Caki2 (cell line): ENCODE results near the gene MAP7D1. TPM values are rescaled to one million over a fixed set of nuclear protein-coding genes. Genes with fewer than 3 reads are reported as not detected.
A peak's percentile ranks its signal among the peaks of the same experiment; 100 is the strongest.

Experiments used
- DNase-seq: peaks from one replicate; pipeline ENCODE4 v3.0.0-alpha.2; 2015; ENCODE audit warnings: low read depth
- in situ Hi-C: cut with HindIII; loops from 2 replicates; pipeline ENCODE4 v1.10.0; 2016; ENCODE audit warnings: low sequenced_read_pairs, low pct_unique_long_range_greater_than_20kb, mixed read lengths
- total RNA-seq: library from RNA; depleted of rRNA; stranded (reverse); fragments of >200 nt; shearing (Covaris generic); gene quantifications from 2 replicates; pipeline ENCODE4 v1.2.3, GENCODE V29; 2014; ENCODE audit warnings: low replicate concordance; rRNA removed

The MAP7D1 gene
- total RNA-seq = 62.3 and 73.0 TPM in 2 replicates

DNA sequence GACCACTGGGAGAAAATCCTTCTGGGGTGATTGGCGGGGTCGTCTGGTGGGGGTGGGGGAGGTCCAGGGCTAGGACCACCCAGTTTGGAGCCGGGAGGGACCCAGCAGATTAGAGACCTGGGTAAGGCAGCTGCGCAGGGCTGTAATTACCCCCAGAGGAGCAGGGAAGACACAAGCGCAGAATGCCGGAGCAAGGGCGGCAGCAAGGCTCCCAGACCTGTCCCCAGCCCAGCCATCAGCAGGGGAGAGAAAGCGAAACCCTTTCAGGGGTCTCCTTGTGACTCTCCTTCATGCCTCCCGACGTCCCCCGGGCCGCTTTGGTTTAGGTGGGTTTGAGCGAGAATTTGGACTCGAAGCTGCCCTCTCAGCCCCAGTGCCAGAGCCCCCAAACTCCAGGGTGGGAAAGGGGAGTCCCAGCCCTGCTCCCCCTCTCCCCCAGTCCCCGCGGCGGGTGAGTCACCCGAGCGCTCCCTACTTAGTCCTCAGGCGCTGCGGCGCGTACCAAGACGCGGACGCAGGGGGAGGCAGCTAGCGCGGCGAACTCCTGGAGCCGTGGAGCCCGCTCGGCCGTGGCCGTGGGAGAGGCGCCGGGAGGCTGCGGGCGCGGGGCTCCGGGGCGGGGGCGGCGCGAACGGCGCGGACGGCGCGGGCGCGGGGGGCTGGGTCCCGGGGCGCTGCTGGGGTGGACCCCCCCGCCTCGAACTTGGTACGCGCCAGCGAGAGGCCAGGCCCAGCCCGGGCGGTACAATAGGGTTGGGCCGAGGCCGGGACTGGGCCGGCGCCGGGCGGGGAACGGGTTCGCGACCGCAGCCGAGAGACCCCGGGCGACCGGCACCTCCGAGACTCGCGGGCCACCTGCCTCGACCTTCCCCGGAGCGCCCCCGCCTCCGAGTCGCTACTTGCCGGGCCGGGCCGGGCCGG, at the start of gene MAP7D1:
Gene MAP7D1 (plus strand): TSS at position 753 of the 921 bp plus-strand sequence. CDS start 258 bp downstream, outside the sequence.
- in situ Hi-C loops = no loop called here
- peak; percentile 66 for DNase-seq

DNA sequence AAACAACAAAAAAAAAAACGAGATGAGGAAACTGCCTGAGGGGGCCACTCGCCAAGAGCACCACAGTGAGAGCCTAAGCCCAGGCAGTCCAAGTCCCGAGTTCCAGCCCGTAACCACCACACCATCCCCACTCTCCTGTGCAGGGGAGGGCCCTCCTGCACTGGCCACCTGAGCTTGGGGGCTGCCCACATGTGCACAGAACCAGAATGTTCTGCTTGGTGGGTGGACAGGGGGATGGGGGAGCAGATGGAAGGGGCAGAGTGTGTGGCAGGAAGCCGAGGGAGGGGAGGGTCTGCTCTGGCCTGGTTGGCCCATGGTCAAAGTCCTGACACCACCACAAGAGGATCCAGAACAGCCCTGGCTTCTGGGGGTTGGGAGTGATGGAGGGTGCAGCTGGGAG, 49.7 kb upstream of the MAP7D1 start:
- DNase-seq = no peak

DNA sequence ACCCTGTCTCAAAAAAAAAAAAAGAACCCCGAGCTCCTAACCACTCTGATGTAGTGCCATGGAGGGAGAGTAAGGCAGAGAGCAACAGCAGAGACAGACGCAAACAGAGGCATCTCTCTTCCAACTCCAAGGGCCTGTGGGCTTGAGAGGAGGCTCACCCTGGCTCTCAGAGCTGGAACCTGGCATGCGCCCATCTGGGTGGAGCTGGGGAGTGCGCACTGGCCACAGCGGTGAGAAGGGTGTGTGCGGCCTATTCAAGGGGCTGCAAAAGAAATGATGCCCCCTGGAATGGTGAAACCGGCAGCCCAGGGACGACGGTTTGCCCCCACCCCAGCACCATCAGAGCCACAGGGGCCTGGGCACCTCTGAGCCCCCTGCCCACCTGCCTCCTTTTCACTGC, 48.6 kb upstream of the MAP7D1 start:
- in situ Hi-C loops = no loop called here

More for the DNA sequence above, 49.7 kb upstream of the MAP7D1 start:
- in situ Hi-C loops = no loop called here

DNA sequence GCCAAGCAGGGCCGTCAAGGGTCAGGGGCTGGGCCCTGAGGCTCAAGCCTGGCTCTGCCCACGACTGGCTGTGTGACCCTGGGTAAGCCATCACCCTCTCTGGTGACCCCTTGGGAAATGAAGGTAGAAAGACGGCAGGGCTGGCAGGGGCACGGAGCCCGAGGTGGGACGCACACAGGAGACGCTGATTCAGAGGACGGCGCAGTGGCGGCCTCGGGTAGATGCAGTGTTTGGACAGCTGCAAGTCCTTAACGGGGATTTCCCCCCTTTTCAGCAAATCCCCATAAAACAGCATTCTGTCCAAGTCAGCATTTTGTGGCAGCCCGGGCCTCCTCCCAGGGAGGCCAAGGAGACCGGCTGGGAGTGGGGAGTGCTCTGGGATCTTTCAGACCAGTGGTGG, 47.6 kb upstream of the MAP7D1 start:
- no peak for DNase-seq
- in situ Hi-C loops = no loop called here

More for the DNA sequence above, 48.6 kb upstream of the MAP7D1 start:
- no peak for DNase-seq

DNA sequence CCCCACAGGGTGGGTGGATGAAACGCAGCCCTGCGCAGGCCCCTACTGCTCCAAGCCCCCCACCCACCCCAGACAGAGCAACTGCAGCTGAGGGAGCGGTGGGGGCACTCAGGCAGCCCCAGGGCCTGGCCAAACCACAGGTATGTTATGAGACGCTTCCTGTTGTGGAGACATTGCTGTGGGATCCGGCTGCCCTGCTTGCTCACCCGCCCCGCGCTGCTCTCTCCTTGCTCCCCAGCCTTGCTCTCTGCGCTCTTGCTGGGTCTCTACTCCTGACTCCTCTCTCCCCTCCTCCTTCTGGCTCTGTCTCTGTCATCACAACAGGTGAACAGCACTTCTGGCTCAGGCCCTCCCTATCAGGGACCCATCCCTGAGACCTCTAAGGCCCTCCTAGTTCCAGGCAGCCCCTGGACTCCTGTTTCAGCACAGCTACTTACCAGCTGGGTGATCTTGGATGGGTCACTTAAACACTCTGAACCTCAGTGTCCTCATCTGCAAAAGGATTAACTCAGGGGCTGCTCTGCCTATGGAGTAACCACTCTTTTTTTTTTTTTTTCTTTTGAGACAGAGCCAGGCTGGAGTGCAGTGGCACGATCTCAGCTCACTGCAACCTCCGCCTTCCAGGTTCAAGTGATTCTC, 46.8 kb upstream of the MAP7D1 start:
- in situ Hi-C loops = no loop called here
- DNase-seq = no peak

DNA sequence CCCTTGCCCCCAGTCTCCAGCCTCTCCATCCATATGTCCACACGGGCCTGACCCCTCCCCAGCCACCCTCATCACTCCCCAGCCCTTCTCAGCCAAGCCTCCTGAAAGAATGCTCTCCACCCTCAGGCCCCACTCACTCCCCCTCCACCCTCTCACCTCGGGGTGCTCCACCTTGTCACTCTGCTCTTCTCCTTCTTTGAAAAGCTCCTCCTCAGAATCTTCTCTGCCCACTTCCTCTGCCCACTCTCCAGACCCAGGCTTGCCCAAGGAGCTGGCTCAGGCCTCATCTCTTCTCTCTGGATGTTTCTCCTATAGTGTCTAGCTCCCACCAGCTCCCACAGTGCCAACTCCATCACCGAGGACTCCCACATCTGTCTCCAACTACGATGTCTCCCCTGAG, 44.8 kb upstream of the MAP7D1 start:
- in situ Hi-C loops = no loop called here
- DNase-seq = no peak

DNA sequence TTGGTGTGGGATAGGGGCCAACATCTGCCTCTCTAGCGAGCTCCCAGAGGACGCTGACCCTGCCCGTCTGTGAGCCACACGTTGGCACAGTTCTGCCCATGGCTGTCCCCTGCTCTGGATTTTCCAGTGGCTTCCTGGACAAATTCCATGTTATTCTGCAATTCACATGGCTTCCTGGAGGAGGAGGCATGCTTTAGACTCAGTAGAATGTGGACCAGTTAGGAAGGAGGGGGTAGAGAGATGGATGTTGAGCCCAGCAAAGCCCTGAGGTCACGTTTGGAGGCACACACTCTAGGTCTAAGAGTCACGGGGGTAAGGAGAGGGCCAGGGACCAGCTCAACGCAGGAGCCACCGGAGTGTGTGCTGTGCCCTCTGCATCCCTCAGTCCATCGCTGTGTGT, 43.1 kb upstream of the MAP7D1 start:
- DNase-seq = no peak
- in situ Hi-C loops = no loop called here

DNA sequence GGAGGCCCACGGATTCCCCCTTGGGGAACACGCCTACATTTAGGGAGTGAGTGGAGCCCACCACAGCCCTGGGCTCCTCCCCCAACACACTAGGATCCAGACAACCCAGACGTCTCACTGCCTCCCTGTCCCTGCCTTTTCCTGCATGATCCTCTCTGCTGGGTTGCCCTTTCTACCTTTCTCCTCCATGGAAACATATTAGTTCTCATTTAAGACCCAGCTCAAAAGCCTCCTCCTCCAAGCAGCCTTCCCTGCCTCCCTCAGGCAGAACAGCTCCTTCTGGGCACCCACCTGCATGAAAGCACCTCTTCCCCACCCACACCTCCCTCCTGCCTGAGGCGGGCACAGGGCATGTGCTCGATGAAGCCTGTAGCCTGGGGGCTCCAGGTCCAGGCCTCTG, 41.6 kb upstream of the MAP7D1 start:
- DNase-seq = no peak
- in situ Hi-C loops = no loop called here

DNA sequence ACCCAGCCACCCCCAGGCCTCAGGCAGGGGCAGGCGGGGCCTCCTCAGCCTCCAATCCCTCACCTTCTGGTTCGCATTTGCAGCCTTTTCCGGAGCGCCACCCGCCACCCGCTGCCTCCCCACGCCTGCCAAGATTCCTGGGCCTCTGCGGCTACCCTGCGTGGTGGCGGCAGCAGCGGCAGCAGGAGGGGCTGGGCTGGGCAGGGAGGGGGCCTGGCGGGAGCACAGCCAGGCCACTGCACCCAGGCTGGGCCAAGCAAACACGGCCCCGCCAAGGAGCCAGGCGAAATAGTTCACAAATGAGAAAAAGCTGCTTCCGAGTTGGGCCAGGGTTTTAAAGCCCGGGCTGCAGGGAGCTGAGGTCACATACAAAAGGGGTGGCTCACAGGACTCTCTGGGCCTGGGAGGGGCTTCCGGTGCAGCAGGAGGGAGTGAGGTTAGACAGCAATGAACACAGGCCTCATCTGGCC, 40.7 kb upstream of the MAP7D1 start:
- DNase-seq = no peak
- in situ Hi-C loops = no loop called here

DNA sequence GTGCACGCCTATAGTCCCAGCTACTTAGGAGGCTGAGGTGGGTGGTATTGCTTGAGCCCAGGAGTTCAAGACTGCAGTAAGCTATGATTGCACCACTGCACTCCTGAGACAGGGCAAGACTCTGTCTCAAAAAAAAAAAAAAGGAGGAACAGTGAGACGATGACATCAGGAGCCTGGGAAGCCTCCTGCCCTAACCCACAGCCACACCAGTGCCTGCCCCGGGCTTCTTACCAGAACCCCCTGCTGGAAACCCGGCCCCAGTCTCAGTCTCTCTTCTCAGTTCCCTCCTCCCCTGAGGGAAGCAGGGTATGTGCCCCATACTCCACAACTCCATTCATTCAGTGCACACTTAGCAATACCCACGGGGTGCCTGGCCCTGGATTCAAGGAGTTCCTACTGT, 40.0 kb upstream of the MAP7D1 start:
- in situ Hi-C loops = no loop called here
- DNase-seq = no peak

DNA sequence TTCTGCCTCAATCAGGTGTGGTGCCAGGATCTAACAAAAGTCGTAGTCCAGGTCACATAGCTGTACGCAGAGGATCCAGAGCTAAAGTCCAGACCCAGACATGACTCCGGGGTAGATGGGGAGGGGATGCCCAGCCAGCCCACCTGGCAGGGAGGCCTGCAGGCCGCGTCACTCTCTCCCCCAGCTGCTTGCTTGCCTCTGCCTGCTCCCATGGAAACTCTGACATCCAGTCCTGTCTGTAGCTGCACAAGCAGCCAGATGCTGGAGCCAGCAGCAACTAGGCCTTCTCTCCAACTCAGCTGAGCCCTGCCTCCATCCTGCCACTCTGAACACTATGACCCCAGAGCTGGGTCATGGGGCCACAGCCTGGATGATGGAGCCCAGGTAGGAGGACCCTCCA, 39.1 kb upstream of the MAP7D1 start:
- in situ Hi-C loops = no loop called here
- no peak for DNase-seq

DNA sequence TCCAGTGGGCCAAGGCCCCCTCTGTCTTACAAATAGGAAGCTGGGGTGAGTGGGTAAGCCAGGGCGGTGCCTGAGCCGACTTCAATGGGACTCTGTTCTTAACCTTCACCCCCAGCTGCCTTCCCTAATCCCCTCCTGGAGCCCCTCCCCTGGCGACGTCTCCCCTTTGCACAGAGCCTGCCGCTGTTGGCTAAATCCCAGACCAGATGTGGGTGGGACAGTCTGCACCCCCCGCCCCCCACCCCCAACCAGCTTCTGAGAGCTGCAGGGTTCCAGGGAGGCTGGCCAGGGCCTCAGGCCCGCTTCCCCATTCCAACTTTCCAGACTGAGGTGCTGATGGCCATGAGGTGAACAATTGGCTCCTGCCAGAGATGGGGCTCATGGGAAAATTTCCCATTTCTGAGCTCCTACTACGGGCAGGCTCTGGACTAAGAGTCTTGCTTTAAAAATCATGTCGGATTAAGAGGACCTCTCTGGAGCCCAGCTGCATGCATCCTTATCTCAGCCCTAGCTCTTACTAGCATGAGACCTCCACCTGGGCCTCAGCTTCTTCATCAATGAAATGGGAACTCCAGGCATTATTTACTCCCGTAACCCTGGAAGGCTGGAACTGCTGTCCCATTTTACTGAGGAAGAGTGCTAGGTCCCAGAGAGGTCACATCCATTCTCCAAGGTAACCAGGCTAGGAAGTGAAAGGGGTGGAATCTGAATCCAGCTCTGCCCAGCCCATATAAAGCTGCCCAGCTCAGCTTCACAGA, 37.3 kb upstream of the MAP7D1 start:
- no peak for DNase-seq
- in situ Hi-C loops = no loop called here

DNA sequence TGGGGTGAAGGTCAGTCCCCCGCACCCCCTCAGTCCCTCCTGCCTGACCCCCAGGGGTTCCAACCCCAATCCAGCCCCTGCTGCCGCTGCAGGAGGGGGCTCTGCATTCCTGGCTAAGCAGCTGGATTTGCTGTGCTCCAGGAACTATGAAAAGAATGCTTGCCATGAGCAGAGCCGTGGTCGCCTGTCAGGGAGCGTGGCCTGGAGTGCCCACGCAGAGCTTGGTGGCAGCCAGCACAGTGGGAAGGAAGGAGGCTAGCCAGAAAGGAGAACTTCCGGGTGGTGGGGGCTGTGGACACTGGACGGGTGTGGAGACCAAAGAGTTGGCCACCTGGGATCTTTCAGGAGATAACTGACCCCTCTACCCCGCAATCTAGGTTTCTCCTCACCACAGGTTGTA, 36.5 kb upstream of the MAP7D1 start:
- no peak for DNase-seq
- in situ Hi-C loops = no loop called here

DNA sequence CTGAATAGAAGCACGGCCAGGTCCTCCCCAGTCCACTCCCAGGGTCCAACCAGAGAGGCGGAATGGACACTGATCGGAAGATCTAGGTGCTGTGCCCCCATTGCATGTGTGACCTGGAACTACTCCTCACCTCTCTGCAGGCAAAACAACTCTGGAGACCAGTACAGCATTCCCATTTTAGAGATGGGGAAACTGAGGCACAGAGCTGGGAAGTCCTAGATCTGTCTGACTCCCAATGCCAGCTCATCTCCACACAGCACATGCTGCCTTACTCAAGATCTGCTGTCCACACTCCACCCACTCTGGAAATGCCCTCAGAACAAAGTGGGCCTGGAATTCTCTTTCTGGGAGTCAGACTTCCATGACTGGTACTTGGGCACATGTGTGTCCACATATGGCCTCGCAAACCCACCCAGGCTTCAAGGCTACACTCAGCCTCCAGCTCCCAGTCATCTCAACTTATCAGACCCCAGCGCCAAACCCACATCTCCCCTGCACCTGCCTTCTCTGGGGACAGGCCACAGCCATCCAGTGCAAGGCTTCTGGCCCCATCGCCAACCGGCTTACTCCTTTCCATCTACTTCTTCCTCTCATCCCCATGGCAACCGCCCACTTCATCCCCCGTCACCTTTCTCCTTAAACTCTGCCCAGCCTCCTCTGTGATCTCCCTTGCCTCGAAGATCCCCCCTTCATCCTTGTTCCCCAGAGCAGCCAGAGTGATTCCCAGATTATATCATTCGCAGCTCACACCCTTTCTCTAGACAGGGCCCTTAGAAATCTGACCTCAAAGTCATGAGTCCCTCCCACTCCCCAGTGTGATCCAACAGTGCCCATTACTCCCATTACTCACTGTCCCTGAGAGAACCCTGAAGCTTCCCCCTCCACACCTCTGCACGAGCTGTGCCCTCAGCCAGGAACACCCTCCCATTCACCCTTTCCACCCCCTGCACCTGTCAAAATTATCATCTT, 33.6 kb upstream of the MAP7D1 start:
- in situ Hi-C loops = no loop called here

DNA sequence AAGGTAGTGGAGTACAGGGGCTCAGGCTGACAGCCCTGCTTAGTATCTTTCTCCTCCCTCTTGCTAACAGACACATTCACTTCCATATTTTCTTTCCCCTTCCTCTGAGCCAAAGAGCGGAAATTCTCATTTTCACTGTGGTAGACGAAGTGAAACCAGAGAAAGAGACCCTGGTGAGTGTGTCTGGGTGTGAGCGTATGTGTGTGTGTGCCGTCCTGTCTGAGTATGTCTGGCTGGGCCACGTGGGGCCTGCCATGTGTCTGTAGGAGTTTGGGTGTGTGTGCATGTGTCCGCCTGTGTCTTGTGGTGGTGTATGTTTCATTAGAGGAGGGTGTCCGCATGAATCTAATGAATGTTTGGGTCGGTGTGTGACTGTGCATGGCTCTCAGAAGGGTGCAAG, 32.6 kb upstream of the MAP7D1 start:
- in situ Hi-C loops = no loop called here
- no peak for DNase-seq

More for the DNA sequence above, 33.6 kb upstream of the MAP7D1 start:
- no peak for DNase-seq

DNA sequence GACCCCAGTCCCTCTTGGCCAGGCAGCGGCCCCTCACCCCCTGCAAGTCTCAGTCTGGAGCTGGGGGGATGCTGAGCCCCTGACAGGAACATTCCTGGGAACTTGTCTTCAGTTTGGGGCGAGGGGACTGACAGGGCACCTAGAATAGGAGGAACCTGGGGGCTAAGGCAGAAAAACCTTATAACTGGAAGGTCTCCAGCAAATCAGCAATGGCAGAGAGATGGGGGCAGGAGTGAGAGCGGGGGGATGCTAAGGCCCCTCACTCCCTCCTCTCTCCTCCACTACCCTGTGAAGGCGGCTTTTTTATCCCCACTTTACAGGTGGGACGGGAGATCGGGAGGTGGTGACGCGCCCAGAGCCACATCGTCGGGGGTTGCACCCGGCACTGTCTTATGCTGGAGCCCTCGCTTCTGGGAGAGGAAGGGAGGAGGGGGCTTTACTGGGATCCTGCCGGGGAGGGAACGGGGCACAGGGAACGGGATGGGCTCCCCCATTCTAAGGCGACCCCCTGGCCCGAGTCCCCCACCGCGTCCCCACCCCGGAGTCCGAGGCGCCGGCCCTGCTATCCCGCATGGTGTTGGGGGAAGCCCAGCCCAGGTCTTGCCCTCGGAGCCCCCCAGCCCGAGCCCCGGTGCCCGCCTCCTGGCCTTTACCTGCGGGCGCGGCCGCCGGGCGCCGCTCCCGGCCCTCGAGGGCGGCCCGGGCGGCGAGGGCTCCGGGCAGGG, 31.4 kb upstream of the MAP7D1 start:
- in situ Hi-C loops = no loop called here
- no peak for DNase-seq
